HEK293 (cell line): ENCODE results near the gene LEF1.
A peak's percentile ranks its signal among the peaks of the same experiment; 100 is the strongest.

Experiments
- CTCF ChIP-seq: fragments of 450-650 bp; formaldehyde crosslinking; IDR thresholded peaks from 2 replicates; pipeline ENCODE4 v1.5.1; 2016; ENCODE audit warnings: missing biosample characterization, missing genetic modification characterization
- GLIS1 ChIP-seq: fragments of 450-650 bp; formaldehyde crosslinking; IDR thresholded peaks from 2 replicates; pipeline ENCODE4 v1.5.1; 2016; ENCODE audit warnings: missing biosample characterization, missing genetic modification characterization
- PRDM4 ChIP-seq: fragments of 450-650 bp; formaldehyde crosslinking; IDR thresholded peaks from 2 replicates; pipeline ENCODE4 v1.5.1; 2017; ENCODE audit warnings: missing biosample characterization, missing genetic modification characterization
- PRDM6 ChIP-seq: fragments of 450-650 bp; formaldehyde crosslinking; IDR thresholded peaks from 2 replicates; pipeline ENCODE4 v1.5.1; 2017; ENCODE audit warnings: missing biosample characterization, missing genetic modification characterization
- ZNF112 ChIP-seq: fragments of 450-650 bp; formaldehyde crosslinking; IDR thresholded peaks from 2 replicates; pipeline ENCODE4 v1.5.0; 2017; ENCODE audit warnings: missing biosample characterization, missing genetic modification characterization

- no peak for TF ChIP-seq CTCF
- no peak for TF ChIP-seq ZNF112 (tag by site-specific recombination)
- peak; percentile 55; the same call in 1 of the 2 replicates for TF ChIP-seq PRDM6 (tag by site-specific recombination)
- TF ChIP-seq GLIS1 = peak; percentile 71
- TF ChIP-seq PRDM4 (tag by site-specific recombination) = no peak
Measured at GRCh38 chr4:108118505-108118904, 50.2 kb downstream of the LEF1 start.
